ENCODE data around the gene SLC18A2. TPM values are rescaled to one million over a fixed set of nuclear protein-coding genes. Genes with fewer than 3 reads are reported as not detected.

SLC18A2 gene
- total and polyA plus RNA-seq, 11 donors = 0.06 to 0.32 (median 0.16) TPM; not detected in 3

- DNase-seq (no peak), ATAC-seq (no peak)
- Histone ChIP-seq H3K9me3 (no peaks in the 10 kb centered on the region), H3K27me3 (peaks cover 0 to 77% (median 5%) of the 10 kb centered on the region in 9 donors), H3K4me1 (no peaks in the 10 kb centered on the region), H3K27ac (no peak overlapping the region), H3K36me3 (no peaks in the 10 kb centered on the region), H3K4me3 (no peak overlapping the region)
- intact Hi-C loops (cut with DNase I) = no loop called here
- TF ChIP-seq CTCF (IDR thresholded peaks at IDR 0.05) (no peak), POLR2A (IDR thresholded peaks at IDR 0.05) (no peak)
- WGBS, 4 donors = 33 to 40% (median 35%) methylated on average over 10 of the region's 10 CpGs
Observed at GRCh38 chr10:117248750-117249465, 8.0 kb downstream of the SLC18A2 start.

GRCh38 chr10:117249493-117250093 is 8.7 kb downstream of the SLC18A2 start:
- intact Hi-C loops (cut with DNase I) = no loop called here
- Histone ChIP-seq H3K4me1 (no peaks in the 10 kb centered on the region), H3K27me3 (peaks cover 0 to 71% (median 5%) of the 10 kb centered on the region in 9 donors), H3K27ac (no peak overlapping the region), H3K36me3 (no peaks in the 10 kb centered on the region), H3K9me3 (no peaks in the 10 kb centered on the region), H3K4me3 (no peak overlapping the region)
- no peak for TF ChIP-seq POLR2A (IDR thresholded peaks at IDR 0.05)
- no peak for TF ChIP-seq CTCF (IDR thresholded peaks at IDR 0.05)
- 70 to 75% (median 72%) methylated on average over 6 of the region's 6 CpGs for WGBS, 4 donors
- ATAC-seq (no peak), DNase-seq (no peak)

- no peak for ATAC-seq
- H3K27ac ChIP-seq = no peak overlapping the region
- no peaks in the 10 kb centered on the region for H3K4me1 ChIP-seq
- peaks cover 0 to 63% (median 5%) of the 10 kb centered on the region in 9 donors for H3K27me3 ChIP-seq
- intact Hi-C loops (cut with DNase I) = no loop called here
- no peak for DNase-seq
- 54 to 68% (median 61%) methylated on average over 7 of the region's 7 CpGs for WGBS, 4 donors
- no peaks in the 10 kb centered on the region for H3K9me3 ChIP-seq
- TF ChIP-seq CTCF (IDR thresholded peaks at IDR 0.05) = no peak
- TF ChIP-seq POLR2A (IDR thresholded peaks at IDR 0.05) = no peak
- H3K36me3 ChIP-seq = no peaks in the 10 kb centered on the region
- no peak overlapping the region for H3K4me3 ChIP-seq
Observed at GRCh38 chr10:117250411-117250810, 9.5 kb downstream of the SLC18A2 start.

- Histone ChIP-seq H3K27me3 (peaks cover 0 to 49% (median 5%) of the 10 kb centered on the region in 9 donors), H3K36me3 (no peaks in the 10 kb centered on the region), H3K27ac (no peak overlapping the region), H3K9me3 (no peaks in the 10 kb centered on the region), H3K4me1 (no peaks in the 10 kb centered on the region), H3K4me3 (no peak overlapping the region)
- no peak for TF ChIP-seq CTCF (IDR thresholded peaks at IDR 0.05)
- no peak for TF ChIP-seq POLR2A (IDR thresholded peaks at IDR 0.05)
- WGBS, 4 donors = 56 to 72% (median 67%) methylated on average over 9 of the region's 9 CpGs
- ATAC-seq (no peak), DNase-seq (no peak)
- intact Hi-C loops (cut with DNase I) = no loop called here
Observed at GRCh38 chr10:117253908-117254307, 13.0 kb downstream of the SLC18A2 start.
